Measurements from ENCODE around the gene SLC2A6. TPM values are rescaled to one million over a fixed set of nuclear protein-coding genes. Genes with fewer than 3 reads are reported as not detected.
"Not testable (repeated sequence)": the region's sequence is repeated elsewhere in the genome, so short reads cannot be mapped to it uniquely, and the experiment has no call there.

The SLC2A6 gene
- total RNA-seq, 1 donor from 2014 or later, result 2.0 TPM

GRCh38 chr9:133454943-133455673 is 23.8 kb downstream of the SLC2A6 start:
- H3K9me3 ChIP-seq (replicated peaks), result no peaks in the 10 kb centered on the region
- peaks cover 9% of the 10 kb centered on the region for H3K4me1 ChIP-seq
- no peak for DNase-seq
- H3K36me3 ChIP-seq, result no peaks in the 10 kb centered on the region
- intact Hi-C loops (cut with micrococcal nuclease), result no loop called here
- TF ChIP-seq, protein P1, sequence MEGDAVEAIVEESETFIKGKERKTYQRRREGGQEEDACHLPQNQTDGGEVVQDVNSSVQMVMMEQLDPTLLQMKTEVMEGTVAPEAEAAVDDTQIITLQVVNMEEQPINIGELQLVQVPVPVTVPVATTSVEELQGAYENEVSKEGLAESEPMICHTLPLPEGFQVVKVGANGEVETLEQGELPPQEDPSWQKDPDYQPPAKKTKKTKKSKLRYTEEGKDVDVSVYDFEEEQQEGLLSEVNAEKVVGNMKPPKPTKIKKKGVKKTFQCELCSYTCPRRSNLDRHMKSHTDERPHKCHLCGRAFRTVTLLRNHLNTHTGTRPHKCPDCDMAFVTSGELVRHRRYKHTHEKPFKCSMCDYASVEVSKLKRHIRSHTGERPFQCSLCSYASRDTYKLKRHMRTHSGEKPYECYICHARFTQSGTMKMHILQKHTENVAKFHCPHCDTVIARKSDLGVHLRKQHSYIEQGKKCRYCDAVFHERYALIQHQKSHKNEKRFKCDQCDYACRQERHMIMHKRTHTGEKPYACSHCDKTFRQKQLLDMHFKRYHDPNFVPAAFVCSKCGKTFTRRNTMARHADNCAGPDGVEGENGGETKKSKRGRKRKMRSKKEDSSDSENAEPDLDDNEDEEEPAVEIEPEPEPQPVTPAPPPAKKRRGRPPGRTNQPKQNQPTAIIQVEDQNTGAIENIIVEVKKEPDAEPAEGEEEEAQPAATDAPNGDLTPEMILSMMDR (IDR thresholded peaks at IDR 0.05; ENCODE audit: borderline replicate concordance), result no peak
- no peak overlapping the region for H3K4me3 ChIP-seq
- H3K27ac ChIP-seq (replicated peaks), result no peak overlapping the region
- H3K27me3 ChIP-seq (ENCODE audit: low read depth), result no peaks in the 10 kb centered on the region

- TF ChIP-seq, protein P1 (IDR thresholded peaks at IDR 0.05; ENCODE audit: borderline replicate concordance), result no peak
- Histone ChIP-seq H3K4me1 (peaks cover 5% of the 10 kb centered on the region), H3K4me3 (no peak overlapping the region), H3K9me3 (replicated peaks) (no peaks in the 10 kb centered on the region), H3K36me3 (no peaks in the 10 kb centered on the region), H3K27me3 (ENCODE audit: low read depth) (no peaks in the 10 kb centered on the region), H3K27ac (replicated peaks) (no peak overlapping the region)
- no peak for DNase-seq
- intact Hi-C loops (cut with micrococcal nuclease), result no loop called here
Observed at GRCh38 chr9:133454325-133454724, 24.6 kb downstream of the SLC2A6 start.

DNA sequence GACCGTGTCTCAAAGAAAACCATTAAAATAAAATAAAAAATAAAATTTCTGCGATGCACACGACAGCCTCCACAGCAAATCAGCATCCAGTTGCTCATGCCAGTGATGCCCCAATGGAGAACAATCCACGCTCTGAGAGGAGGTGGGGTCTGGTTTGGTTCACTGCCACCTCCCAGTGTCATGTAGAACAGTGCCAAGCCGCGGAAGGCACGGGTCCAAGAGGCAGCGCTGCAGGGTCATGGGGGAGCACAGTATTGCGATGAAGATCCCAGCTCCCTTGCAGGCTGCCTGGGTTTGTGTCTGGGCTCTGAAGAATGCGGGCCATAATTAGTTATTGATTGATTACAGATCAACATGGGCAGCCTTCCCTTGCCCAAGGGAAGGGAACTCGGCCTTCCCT is 25.2 kb downstream of the SLC2A6 start:
- DNase-seq, result no peak

GRCh38 chr9:133452562-133452961 is 26.3 kb downstream of the SLC2A6 start:
- no peaks in the 10 kb centered on the region for H3K27me3 ChIP-seq (ENCODE audit: low read depth)
- TF ChIP-seq, protein P1 (IDR thresholded peaks at IDR 0.05; ENCODE audit: borderline replicate concordance), result no peak
- H3K9me3 ChIP-seq (replicated peaks), result no peaks in the 10 kb centered on the region
- no peaks in the 10 kb centered on the region for H3K36me3 ChIP-seq
- H3K27ac ChIP-seq (replicated peaks), result no peak overlapping the region
- no peak overlapping the region for H3K4me3 ChIP-seq
- DNase-seq, result no peak
- H3K4me1 ChIP-seq, result no peaks in the 10 kb centered on the region
- intact Hi-C loops (cut with micrococcal nuclease), result no loop called here

More for the DNA sequence above, 25.2 kb downstream of the SLC2A6 start:
- Histone ChIP-seq H3K27ac (replicated peaks) (no peak overlapping the region), H3K36me3 (no peaks in the 10 kb centered on the region), H3K4me3 (no peak overlapping the region), H3K9me3 (replicated peaks) (no peaks in the 10 kb centered on the region), H3K27me3 (ENCODE audit: low read depth) (no peaks in the 10 kb centered on the region), H3K4me1 (no peaks in the 10 kb centered on the region)
- TF ChIP-seq, protein P1 (IDR thresholded peaks at IDR 0.05; ENCODE audit: borderline replicate concordance), result no peak
- intact Hi-C loops (cut with micrococcal nuclease), result no loop called here

DNA sequence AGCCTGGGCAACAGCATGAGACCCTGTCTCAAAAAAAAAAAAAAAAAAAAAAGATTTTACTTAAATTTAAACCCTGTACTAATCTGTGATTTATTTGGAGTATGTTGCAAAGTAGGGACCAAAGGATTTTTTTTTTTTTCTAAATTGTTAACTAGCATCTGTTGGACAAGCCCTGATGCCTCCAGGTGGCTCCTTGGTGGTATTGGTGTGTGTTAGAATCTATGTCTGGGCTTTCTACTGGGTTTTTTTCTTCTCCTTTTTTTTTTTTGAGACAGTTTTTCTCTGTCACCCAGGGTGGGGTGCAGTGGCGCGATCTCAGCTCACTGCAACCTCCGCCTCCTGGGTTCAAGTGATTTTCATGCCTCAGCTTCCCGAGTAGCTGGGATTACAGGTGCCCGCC is 27.0 kb downstream of the SLC2A6 start:
- H3K36me3 ChIP-seq; H3K4me3 ChIP-seq; H3K9me3 ChIP-seq (replicated peaks); H3K27ac ChIP-seq (replicated peaks); intact Hi-C loops (cut with micrococcal nuclease); DNase-seq; H3K27me3 ChIP-seq (ENCODE audit: low read depth); H3K4me1 ChIP-seq: not testable (repeated sequence)

DNA sequence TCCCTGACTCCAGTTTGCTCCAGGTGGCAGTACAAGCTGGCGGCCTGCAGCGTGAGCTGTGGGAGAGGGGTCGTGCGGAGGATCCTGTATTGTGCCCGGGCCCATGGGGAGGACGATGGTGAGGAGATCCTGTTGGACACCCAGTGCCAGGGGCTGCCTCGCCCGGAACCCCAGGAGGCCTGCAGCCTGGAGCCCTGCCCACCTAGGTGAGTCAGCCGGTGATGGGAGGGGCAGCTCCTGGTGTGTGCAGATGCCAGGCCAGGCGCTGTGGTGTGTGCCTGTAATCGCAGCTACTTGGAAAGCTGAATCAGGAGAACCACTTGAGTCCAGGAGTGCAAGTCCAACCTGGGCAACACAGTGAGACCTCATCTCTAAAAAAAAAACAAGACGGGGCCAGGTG is 29.1 kb downstream of the SLC2A6 start:
- TF ChIP-seq, protein P1 (IDR thresholded peaks at IDR 0.05; ENCODE audit: borderline replicate concordance), result no peak
- intact Hi-C loops (cut with micrococcal nuclease), result no loop called here

More for the DNA sequence above, 29.1 kb downstream of the SLC2A6 start:
- no peaks in the 10 kb centered on the region for H3K36me3 ChIP-seq
- H3K27ac ChIP-seq (replicated peaks), result no peak overlapping the region
- no peaks in the 10 kb centered on the region for H3K4me1 ChIP-seq
- H3K27me3 ChIP-seq (ENCODE audit: low read depth), result no peaks in the 10 kb centered on the region
- DNase-seq, result no peak
- H3K9me3 ChIP-seq (replicated peaks), result no peaks in the 10 kb centered on the region
- no peak overlapping the region for H3K4me3 ChIP-seq
